Measurements from ENCODE around the gene AACS. TPM values are rescaled to one million over a fixed set of nuclear protein-coding genes. Genes with fewer than 3 reads are reported as not detected.

The AACS gene
- total RNA-seq, 4 donors from 2014 or later: 14.8 to 24.0 (median 20.1) TPM

DNA sequence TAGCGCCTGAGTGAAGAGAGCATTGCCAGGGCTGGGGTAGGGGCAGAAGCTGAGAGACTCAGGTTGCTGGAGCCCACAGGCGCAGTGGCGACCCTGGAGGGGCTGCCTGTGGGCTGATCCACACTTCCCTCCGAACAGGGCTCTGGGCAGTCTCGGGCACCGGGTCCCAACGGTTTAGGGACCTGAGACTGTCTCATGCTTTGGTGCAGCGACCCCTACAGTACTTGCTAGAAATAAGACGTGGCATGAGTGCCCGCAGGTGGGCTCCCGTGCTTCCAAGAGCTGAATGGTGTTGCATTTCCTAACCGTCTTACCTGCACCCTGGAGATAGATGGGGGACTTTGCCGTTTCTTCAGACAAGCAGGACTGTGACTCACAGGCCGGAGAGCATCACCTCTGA lies 57.4 kb downstream of the AACS start:
- DNase-seq: no peak
- H3K27me3 ChIP-seq: no peaks in the 10 kb centered on the region
- H3K4me3 ChIP-seq (replicated peaks in 1 of 3): no peak overlapping the region
- TF ChIP-seq CTCF (IDR thresholded peaks at IDR 0.05): no peak
- no peak for TF ChIP-seq POLR2A (IDR thresholded peaks at IDR 0.05)
- no peaks in the 10 kb centered on the region for H3K9me3 ChIP-seq
- H3K36me3 ChIP-seq: peaks cover 0 to 13% of the 10 kb centered on the region in 2 donors
- no peak overlapping the region for H3K27ac ChIP-seq
- no peaks in the 10 kb centered on the region for H3K4me1 ChIP-seq
- intact Hi-C loops (cut with DNase I): no loop called here
- WGBS, 2 donors: 92 to 93% methylated on average over 8 to 10 of the region's 14 CpGs

- WGBS, 2 donors: 88 to 91% methylated on average over 11 of the region's 11 CpGs
- H3K36me3 ChIP-seq: peaks cover 0 to 9% of the 10 kb centered on the region in 2 donors
- no peak for TF ChIP-seq POLR2A (IDR thresholded peaks at IDR 0.05)
- no peak for TF ChIP-seq CTCF (IDR thresholded peaks at IDR 0.05)
- H3K27me3 ChIP-seq: no peaks in the 10 kb centered on the region
- no peak overlapping the region for H3K4me3 ChIP-seq (replicated peaks in 1 of 3)
- no peak overlapping the region for H3K27ac ChIP-seq
- H3K9me3 ChIP-seq: no peaks in the 10 kb centered on the region
- H3K4me1 ChIP-seq: no peaks in the 10 kb centered on the region
- DNase-seq: no peak
- intact Hi-C loops (cut with DNase I): no loop called here
Measured at GRCh38 chr12:125124320-125124966, 59.2 kb downstream of the AACS start.

- 93 to 97% methylated on average over 4 of the region's 4 CpGs for WGBS, 2 donors
- Histone ChIP-seq H3K27ac (no peak overlapping the region), H3K36me3 (peaks cover 0 to 6% of the 10 kb centered on the region in 2 donors), H3K4me3 (replicated peaks in 1 of 3) (no peak overlapping the region), H3K9me3 (no peaks in the 10 kb centered on the region), H3K27me3 (no peaks in the 10 kb centered on the region), H3K4me1 (no peaks in the 10 kb centered on the region)
- TF ChIP-seq POLR2A (IDR thresholded peaks at IDR 0.05) (no peak), CTCF (IDR thresholded peaks at IDR 0.05) (no peak)
- intact Hi-C loops (cut with DNase I): no loop called here
- no peak for DNase-seq
Measured at GRCh38 chr12:125125271-125125670, 60.0 kb downstream of the AACS start.

DNA sequence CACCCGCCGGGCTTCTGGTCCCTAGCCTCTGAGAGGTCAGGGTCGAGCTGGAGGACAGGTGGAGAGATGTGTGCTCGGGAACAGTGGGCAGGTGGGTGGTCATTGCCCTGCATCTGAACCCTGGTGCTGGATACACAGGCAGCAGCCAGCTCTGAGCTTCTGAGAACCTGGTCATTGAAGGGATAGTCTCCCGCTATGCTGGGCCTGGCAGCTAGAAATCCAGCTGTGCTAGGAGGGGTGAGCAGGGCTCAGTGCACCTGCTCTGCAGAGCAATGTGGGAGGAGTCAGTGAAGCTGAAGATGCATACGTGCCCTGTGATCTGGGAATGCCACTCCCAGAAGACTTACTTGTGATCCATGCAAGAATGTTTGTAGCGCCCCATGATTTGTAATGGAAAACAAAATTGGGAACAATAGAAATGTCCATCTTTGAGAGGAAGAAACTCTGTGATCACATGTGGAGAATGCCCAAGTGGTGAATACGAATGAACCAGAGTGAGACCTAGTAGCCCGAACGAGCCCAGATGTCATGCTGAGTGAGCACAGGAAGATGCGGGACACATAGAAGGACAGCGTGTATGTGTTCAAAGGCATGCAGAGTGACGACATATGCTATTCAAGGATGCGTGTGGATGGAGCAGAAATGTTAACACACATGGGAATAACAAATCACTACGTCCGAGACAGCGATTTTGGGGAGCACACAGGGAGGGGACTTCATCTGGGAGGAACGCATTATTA lies 63.4 kb downstream of the AACS start:
- no peak for DNase-seq
- H3K27me3 ChIP-seq: no peaks in the 10 kb centered on the region
- 93 to 94% methylated on average over 18 of the region's 18 CpGs for WGBS, 2 donors
- H3K4me1 ChIP-seq: no peaks in the 10 kb centered on the region
- TF ChIP-seq POLR2A (IDR thresholded peaks at IDR 0.05): no peak
- no peak for TF ChIP-seq CTCF (IDR thresholded peaks at IDR 0.05)
- intact Hi-C loops (cut with DNase I): no loop called here
- H3K9me3 ChIP-seq: no peaks in the 10 kb centered on the region
- H3K36me3 ChIP-seq: peaks cover 0 to 9% of the 10 kb centered on the region in 2 donors
- no peak overlapping the region for H3K4me3 ChIP-seq (replicated peaks in 1 of 3)
- H3K27ac ChIP-seq: no peak overlapping the region

DNA sequence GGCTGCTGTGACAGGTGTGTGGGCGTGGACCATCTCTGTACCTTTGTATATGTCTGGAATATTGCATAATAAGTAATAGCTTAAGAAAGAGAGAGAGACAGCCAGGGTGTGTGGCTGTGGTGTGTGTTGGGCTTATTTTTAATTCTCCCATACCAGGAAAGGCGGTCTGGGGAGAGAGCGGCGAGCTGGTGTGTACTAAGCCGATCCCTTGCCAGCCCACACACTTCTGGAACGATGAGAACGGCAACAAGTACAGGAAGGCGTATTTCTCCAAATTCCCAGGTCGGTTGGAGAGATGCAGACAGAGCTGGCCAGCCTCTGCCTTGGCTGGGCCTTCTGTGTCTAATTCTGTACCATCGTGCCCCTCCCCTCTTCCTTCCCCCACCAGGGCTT lies 63.9 kb downstream of the AACS start:
- intact Hi-C loops (cut with DNase I): no loop called here
- H3K27me3 ChIP-seq: no peaks in the 10 kb centered on the region
- no peak for TF ChIP-seq POLR2A (IDR thresholded peaks at IDR 0.05)
- no peak for TF ChIP-seq CTCF (IDR thresholded peaks at IDR 0.05)
- H3K36me3 ChIP-seq: peaks cover 0 to 9% of the 10 kb centered on the region in 2 donors
- H3K4me1 ChIP-seq: no peaks in the 10 kb centered on the region
- no peak overlapping the region for H3K27ac ChIP-seq
- DNase-seq: no peak
- WGBS, 2 donors: 80 to 90% methylated on average over 10 of the region's 10 CpGs
- H3K4me3 ChIP-seq (replicated peaks in 1 of 3): no peak overlapping the region
- no peaks in the 10 kb centered on the region for H3K9me3 ChIP-seq

All from thyroid gland (tissue), 4 donors.